HCT116 (cell line): Measurements from ENCODE around the gene GRIK1. TPM values are rescaled to one million over a fixed set of nuclear protein-coding genes. Genes with fewer than 3 reads are reported as not detected.

Experiments
- ATAC-seq: fragments of 200-7000 bp; cut with Tn5 transposase; 2 replicates; pipeline ENCODE4 v1.9.1; 2020; ENCODE audit warnings: mild to moderate bottlenecking, moderate library complexity
- BruUV-seq: library from RNA; stranded (reverse); fragments of 400-500 nt; replicated peaks from 2 replicates; lab custom pipeline; 2021; lab: Mats Ljungman, UMichigan
- CTCF ChIA-PET: fragments of 300-600 bp; sonication (Branson Sonifier 250); formaldehyde crosslinking; loops from one replicate; lab custom pipeline; 2021; ENCODE audit warnings: antibody characterized with exemption; lab: Charles Lee
- POLR2A ChIA-PET: fragments of 300-600, 350-600 bp; sonication (Branson Sonifier 250); formaldehyde crosslinking; loops from one replicate; lab custom pipeline; 2021; ENCODE audit warnings: antibody characterized with exemption; lab: Charles Lee
- RAD21 ChIA-PET, 2 experiments: fragments of 300-600 bp; sonication (Branson Sonifier 250); formaldehyde crosslinking; loops; one replicate each; lab custom pipeline; 2023; ENCODE audit warnings: low total read pairs in 2 of 2; ENCODE audit not compliant: uncharacterized antibody in 2 of 2, unreplicated experiment in 2 of 2, low non-redundant PET in 1 of 2; lab: Charles Lee
- DNase-seq: peaks from one replicate; pipeline ENCODE4 v3.0.0-alpha.2; 2010; ENCODE audit warnings: low read depth, low spot score
- H2AFZ ChIP-seq: fragments of 200-600 bp; shearing (Covaris generic), sonication (generic); 2 replicates; pipeline ENCODE4 v1.6.1; 2017; ENCODE audit warnings: low read depth, mixed run types, mixed read lengths, antibody characterized with exemption, low read length; ENCODE audit not compliant: poor library complexity, severe bottlenecking
- H3K27ac ChIP-seq: 2 replicates; pipeline ENCODE4 v1.5.1; 2012; ENCODE audit warnings: low read depth, low read length
- H3K27me3 ChIP-seq: fragments of 200-600 bp; sonication (generic); 2 replicates; pipeline ENCODE4 v1.6.1; 2016; ENCODE audit warnings: mixed run types, low read length, mixed read lengths; ENCODE audit not compliant: insufficient read depth
- H3K36me3 ChIP-seq, 2 experiments: fragments of 200-500 bp in 1 of 2; fragments of 200-600 bp in 1 of 2; sonication (Bioruptor generic) in 1 of 2; sonication (generic) in 1 of 2; 2 replicates each; pipeline versions ENCODE4 v1.5.1 to v1.6.1; 2014 to 2016; ENCODE audit warnings: low read length in 2 of 2, inconsistent platforms in 1 of 2, mixed read lengths in 1 of 2, mixed run types in 1 of 2; ENCODE audit not compliant: insufficient read depth in 2 of 2, control insufficient read depth in 1 of 2
- H3K4me1 ChIP-seq, 2 experiments: fragments of 200-600 bp in 1 of 2; sonication (generic) in 1 of 2; 2 replicates each; pipeline versions ENCODE4 v1.5.1 to v1.6.1; 2012 to 2017; ENCODE audit warnings: low read length in 2 of 2, inconsistent platforms in 1 of 2, mild to moderate bottlenecking in 1 of 2, mixed read lengths in 1 of 2, mixed run types in 1 of 2, moderate library complexity in 1 of 2; ENCODE audit not compliant: insufficient read depth in 2 of 2, control insufficient read depth in 1 of 2
- H3K4me2 ChIP-seq: fragments of 200-600 bp; sonication (generic); 2 replicates; pipeline ENCODE4 v1.6.1; 2017; ENCODE audit warnings: mixed run types, low read length, mixed read lengths
- H3K4me3 ChIP-seq, 2 experiments: fragments of 200-600 bp in 1 of 2; sonication (generic) in 1 of 2; replicated peaks in 1 of 2; 2 replicates each; pipeline ENCODE4 v1.5.1; 2011 to 2016; ENCODE audit warnings: low read length in 2 of 2, control low read depth in 1 of 2, low read depth in 1 of 2, mild to moderate bottlenecking in 1 of 2, mixed read lengths in 1 of 2, mixed run types in 1 of 2
- H3K79me2 ChIP-seq: fragments of 200-600 bp; sonication (generic); 2 replicates; pipeline ENCODE4 v1.6.1; 2017; ENCODE audit warnings: mild to moderate bottlenecking, mixed run types, low read length, moderate library complexity, mixed read lengths; ENCODE audit not compliant: insufficient read depth
- H3K9ac ChIP-seq: fragments of 200-600 bp; sonication (generic); 2 replicates; pipeline ENCODE4 v1.6.1; 2016; ENCODE audit warnings: low read length, mixed read lengths
- H3K9me2 ChIP-seq: fragments of 200-600 bp; sonication (generic), shearing (Covaris generic); 2 replicates; pipeline ENCODE4 v1.6.1; 2017; ENCODE audit warnings: mixed run types, mild to moderate bottlenecking, moderate library complexity; ENCODE audit not compliant: insufficient read depth
- H3K9me3 ChIP-seq, 2 experiments: fragments of 200-500 bp in 1 of 2; fragments of 200-600 bp in 1 of 2; sonication (Bioruptor generic) in 1 of 2; sonication (generic) in 1 of 2; 2 replicates each; pipeline ENCODE4 v1.6.1; 2014 to 2017; ENCODE audit warnings: low read length in 2 of 2, mixed read lengths in 2 of 2, inconsistent platforms in 1 of 2, low read depth in 1 of 2, mild to moderate bottlenecking in 1 of 2, mixed run types in 1 of 2, moderate library complexity in 1 of 2; ENCODE audit not compliant: control insufficient read depth in 1 of 2, insufficient read depth in 1 of 2
- H4K20me1 ChIP-seq: fragments of 200-600 bp; sonication (generic), shearing (Covaris generic); 2 replicates; pipeline ENCODE4 v1.6.1; 2017; ENCODE audit warnings: mixed run types, mild to moderate bottlenecking, moderate library complexity; ENCODE audit not compliant: insufficient read depth
- ELF1 ChIP-seq: IDR thresholded peaks from 2 replicates; pipeline ENCODE4 v1.6.1; 2012; ENCODE audit warnings: low read depth, borderline replicate concordance
- RAD21 ChIP-seq: IDR thresholded peaks from 2 replicates; pipeline ENCODE4 v1.6.1; 2012; ENCODE audit warnings: low read depth, mild to moderate bottlenecking
- SIN3A ChIP-seq: IDR thresholded peaks from 2 replicates; pipeline ENCODE4 v1.6.1; 2012; ENCODE audit warnings: low read depth
- SP1 ChIP-seq: IDR thresholded peaks from 2 replicates; pipeline ENCODE4 v1.6.1; 2012; ENCODE audit warnings: low read depth
- SRF ChIP-seq: IDR thresholded peaks from 2 replicates; pipeline ENCODE4 v1.6.1; 2012; ENCODE audit warnings: low read depth
- TCF7L2 ChIP-seq: IDR thresholded peaks from 2 replicates; pipeline ENCODE4 v1.7.0; 2011; ENCODE audit warnings: borderline replicate concordance, inconsistent platforms; ENCODE audit not compliant: insufficient read depth, insufficient read length; ENCODE audit errors: extremely low read depth
- YY1 ChIP-seq: IDR thresholded peaks from 2 replicates; pipeline ENCODE4 v1.6.1; 2011; ENCODE audit warnings: low read length, low read depth, moderate library complexity, mild to moderate bottlenecking; ENCODE audit not compliant: insufficient replicate concordance; ENCODE audit errors: extremely low read depth
- ZNF274 ChIP-seq: fragments of 200-500 bp; sonication (Bioruptor generic); IDR thresholded peaks from 2 replicates; pipeline ENCODE4 v1.6.1; 2014; ENCODE audit warnings: mild to moderate bottlenecking, low read depth, low read length, inconsistent platforms
- intact Hi-C: fragments of 100-400 bp; cut with micrococcal nuclease; formaldehyde crosslinking; loops from 2 replicates; pipeline ENCODE4 v1.10.0; 2022
- total RNA-seq: library from RNA; stranded (reverse); gene quantifications from one replicate; pipeline ENCODE4 v1.2.1, GENCODE V29; 2021; ENCODE audit not compliant: unreplicated experiment
- TF ChIP-seq, protein P1 (sequence below): IDR thresholded peaks from 2 replicates; pipeline ENCODE4 v1.6.1; 2012
- TF ChIP-seq, protein P2 (sequence below): IDR thresholded peaks from 2 replicates; pipeline ENCODE4 v1.6.1; 2012; ENCODE audit warnings: low read depth
- TF ChIP-seq, protein P3 (sequence below): IDR thresholded peaks from 2 replicates; pipeline ENCODE4 v1.6.1; 2012

The GRIK1 gene
- total RNA-seq, 1 experiment from 2014 or later = not detected

DNA sequence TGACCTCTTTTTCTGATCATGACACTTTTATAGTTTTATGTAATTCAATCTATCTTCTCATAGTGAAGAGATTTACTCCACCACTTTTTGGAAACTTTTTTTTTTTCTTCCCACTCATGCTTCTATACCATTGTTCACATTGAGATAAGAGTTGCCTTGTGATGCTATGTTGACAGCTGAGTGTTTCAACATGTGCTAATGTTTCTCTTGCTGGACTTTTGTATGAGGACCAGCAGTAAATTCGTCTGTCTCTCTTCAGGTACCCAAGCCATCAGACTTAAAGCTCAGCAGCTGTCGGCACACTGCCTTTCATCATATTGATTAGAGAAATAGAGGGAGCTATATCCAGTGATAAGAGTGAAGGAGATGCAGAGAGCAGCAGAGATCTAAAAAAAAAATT lies 227.0 kb downstream of the GRIK1 start:
- RAD21 ChIA-PET = no interaction called here

More for the DNA sequence above, 227.0 kb downstream of the GRIK1 start:
- DNase-seq (no peak), ATAC-seq (no peak)
- no TSS peak for BruUV-seq
- Histone ChIP-seq H3K9ac (no peak overlapping the region), H3K27ac (no peak overlapping the region), H3K4me1 (no peaks in the 10 kb centered on the region), H2AFZ (no peak overlapping the region), H3K4me2 (no peak overlapping the region), H3K36me3 (no peaks in the 10 kb centered on the region), H3K4me3 (no peak overlapping the region), H4K20me1 (no peaks in the 10 kb centered on the region), H3K27me3 (no peaks in the 10 kb centered on the region), H3K9me2 (no peaks in the 10 kb centered on the region), H3K79me2 (no peaks in the 10 kb centered on the region), H3K9me3 (peaks cover 8 to 10% of the 10 kb centered on the region in 2 experiments; a peak in 2 of 4 replicates)
- ChIA-PET CTCF (no interaction called here), POLR2A (no interaction called here)
- TF ChIP-seq ELF1 (no peak), SIN3A (no peak), YY1 (no peak), TCF7L2 (no peak), RAD21 (no peak), ZNF274 (no peak), SP1 (no peak), SRF (no peak)
- TF ChIP-seq, protein P1, sequence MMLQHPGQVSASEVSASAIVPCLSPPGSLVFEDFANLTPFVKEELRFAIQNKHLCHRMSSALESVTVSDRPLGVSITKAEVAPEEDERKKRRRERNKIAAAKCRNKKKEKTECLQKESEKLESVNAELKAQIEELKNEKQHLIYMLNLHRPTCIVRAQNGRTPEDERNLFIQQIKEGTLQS = no peak
- TF ChIP-seq, protein P2, sequence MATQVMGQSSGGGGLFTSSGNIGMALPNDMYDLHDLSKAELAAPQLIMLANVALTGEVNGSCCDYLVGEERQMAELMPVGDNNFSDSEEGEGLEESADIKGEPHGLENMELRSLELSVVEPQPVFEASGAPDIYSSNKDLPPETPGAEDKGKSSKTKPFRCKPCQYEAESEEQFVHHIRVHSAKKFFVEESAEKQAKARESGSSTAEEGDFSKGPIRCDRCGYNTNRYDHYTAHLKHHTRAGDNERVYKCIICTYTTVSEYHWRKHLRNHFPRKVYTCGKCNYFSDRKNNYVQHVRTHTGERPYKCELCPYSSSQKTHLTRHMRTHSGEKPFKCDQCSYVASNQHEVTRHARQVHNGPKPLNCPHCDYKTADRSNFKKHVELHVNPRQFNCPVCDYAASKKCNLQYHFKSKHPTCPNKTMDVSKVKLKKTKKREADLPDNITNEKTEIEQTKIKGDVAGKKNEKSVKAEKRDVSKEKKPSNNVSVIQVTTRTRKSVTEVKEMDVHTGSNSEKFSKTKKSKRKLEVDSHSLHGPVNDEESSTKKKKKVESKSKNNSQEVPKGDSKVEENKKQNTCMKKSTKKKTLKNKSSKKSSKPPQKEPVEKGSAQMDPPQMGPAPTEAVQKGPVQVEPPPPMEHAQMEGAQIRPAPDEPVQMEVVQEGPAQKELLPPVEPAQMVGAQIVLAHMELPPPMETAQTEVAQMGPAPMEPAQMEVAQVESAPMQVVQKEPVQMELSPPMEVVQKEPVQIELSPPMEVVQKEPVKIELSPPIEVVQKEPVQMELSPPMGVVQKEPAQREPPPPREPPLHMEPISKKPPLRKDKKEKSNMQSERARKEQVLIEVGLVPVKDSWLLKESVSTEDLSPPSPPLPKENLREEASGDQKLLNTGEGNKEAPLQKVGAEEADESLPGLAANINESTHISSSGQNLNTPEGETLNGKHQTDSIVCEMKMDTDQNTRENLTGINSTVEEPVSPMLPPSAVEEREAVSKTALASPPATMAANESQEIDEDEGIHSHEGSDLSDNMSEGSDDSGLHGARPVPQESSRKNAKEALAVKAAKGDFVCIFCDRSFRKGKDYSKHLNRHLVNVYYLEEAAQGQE = no peak
- TF ChIP-seq, protein P3, sequence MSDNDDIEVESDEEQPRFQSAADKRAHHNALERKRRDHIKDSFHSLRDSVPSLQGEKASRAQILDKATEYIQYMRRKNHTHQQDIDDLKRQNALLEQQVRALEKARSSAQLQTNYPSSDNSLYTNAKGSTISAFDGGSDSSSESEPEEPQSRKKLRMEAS = no peak
- intact Hi-C loops = no loop called here
